GM12892 (cell line): ENCODE results near the gene NACA.

Experiments used
- POLR2A ChIP-seq: IDR thresholded peaks from 2 replicates; pipeline ENCODE4 v1.6.1; 2011; ENCODE audit warnings: low read depth, low read length, control low read depth
- POLR2AphosphoS5 ChIP-seq: IDR thresholded peaks from 2 replicates; pipeline ENCODE4 v1.6.1; 2011; ENCODE audit warnings: low read depth, low read length, control low read depth

- TF ChIP-seq POLR2A (no peak), POLR2AphosphoS5 (no peak)
Observed at GRCh38 chr12:56694161-56694560, 30.9 kb downstream of the NACA start.
